ENCODE measurements around the gene APH1B.

DNA sequence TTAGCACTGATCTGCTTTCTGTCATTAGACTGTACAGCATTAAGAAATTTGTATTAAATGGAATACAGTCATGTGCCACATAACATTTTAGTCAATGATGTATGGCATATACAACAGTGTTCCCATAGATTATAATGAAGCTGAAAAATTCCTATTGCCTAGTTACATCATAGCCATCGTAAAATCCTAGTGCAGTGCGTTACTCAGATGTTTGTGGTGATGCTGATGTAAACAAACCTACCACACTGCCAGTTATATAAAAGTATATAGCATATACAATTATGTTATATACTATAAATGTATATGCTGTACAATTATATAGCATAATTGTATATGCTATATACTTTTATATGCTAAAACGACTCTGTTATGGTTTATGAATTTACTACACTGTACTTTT, 41.7 kb downstream of the APH1B start:
- TF ChIP-seq MXI1 (IDR thresholded peaks at IDR 0.05; ENCODE audit: borderline replicate concordance, low read depth, low read length) (no peak), RAD21 (IDR thresholded peaks at IDR 0.05; ENCODE audit: low read length) (no peak), RFX5 (IDR thresholded peaks at IDR 0.05; ENCODE audit: low read depth, low read length) (no peak), POLR2A (IDR thresholded peaks at IDR 0.05; ENCODE audit: low read depth, low read length) (no peak), SMC3 (IDR thresholded peaks at IDR 0.05; ENCODE audit: low read depth, low read length) (no peak), CHD1 (IDR thresholded peaks at IDR 0.05; ENCODE audit: low read depth, low read length) (no peak), MAZ (IDR thresholded peaks at IDR 0.05; ENCODE audit: borderline replicate concordance, low read depth, low read length) (no peak), FOS (IDR thresholded peaks at IDR 0.05; ENCODE audit: low read depth, low read length) (no peak), RCOR1 (IDR thresholded peaks at IDR 0.05; ENCODE audit: insufficient replicate concordance, low read length) (no peak), NFE2L2 (IDR thresholded peaks at IDR 0.05; ENCODE audit: low read depth, low read length) (no peak)
- TF ChIP-seq, protein P1, sequence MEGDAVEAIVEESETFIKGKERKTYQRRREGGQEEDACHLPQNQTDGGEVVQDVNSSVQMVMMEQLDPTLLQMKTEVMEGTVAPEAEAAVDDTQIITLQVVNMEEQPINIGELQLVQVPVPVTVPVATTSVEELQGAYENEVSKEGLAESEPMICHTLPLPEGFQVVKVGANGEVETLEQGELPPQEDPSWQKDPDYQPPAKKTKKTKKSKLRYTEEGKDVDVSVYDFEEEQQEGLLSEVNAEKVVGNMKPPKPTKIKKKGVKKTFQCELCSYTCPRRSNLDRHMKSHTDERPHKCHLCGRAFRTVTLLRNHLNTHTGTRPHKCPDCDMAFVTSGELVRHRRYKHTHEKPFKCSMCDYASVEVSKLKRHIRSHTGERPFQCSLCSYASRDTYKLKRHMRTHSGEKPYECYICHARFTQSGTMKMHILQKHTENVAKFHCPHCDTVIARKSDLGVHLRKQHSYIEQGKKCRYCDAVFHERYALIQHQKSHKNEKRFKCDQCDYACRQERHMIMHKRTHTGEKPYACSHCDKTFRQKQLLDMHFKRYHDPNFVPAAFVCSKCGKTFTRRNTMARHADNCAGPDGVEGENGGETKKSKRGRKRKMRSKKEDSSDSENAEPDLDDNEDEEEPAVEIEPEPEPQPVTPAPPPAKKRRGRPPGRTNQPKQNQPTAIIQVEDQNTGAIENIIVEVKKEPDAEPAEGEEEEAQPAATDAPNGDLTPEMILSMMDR (conservative IDR thresholded peaks at IDR 0.05; ENCODE audit: low read depth, low read length) = no peak
- TF ChIP-seq, protein P2, sequence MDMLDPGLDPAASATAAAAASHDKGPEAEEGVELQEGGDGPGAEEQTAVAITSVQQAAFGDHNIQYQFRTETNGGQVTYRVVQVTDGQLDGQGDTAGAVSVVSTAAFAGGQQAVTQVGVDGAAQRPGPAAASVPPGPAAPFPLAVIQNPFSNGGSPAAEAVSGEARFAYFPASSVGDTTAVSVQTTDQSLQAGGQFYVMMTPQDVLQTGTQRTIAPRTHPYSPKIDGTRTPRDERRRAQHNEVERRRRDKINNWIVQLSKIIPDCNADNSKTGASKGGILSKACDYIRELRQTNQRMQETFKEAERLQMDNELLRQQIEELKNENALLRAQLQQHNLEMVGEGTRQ (IDR thresholded peaks at IDR 0.05; ENCODE audit: low read depth, low read length) = no peak
- TF ChIP-seq, protein P3, sequence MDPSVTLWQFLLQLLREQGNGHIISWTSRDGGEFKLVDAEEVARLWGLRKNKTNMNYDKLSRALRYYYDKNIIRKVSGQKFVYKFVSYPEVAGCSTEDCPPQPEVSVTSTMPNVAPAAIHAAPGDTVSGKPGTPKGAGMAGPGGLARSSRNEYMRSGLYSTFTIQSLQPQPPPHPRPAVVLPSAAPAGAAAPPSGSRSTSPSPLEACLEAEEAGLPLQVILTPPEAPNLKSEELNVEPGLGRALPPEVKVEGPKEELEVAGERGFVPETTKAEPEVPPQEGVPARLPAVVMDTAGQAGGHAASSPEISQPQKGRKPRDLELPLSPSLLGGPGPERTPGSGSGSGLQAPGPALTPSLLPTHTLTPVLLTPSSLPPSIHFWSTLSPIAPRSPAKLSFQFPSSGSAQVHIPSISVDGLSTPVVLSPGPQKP (IDR thresholded peaks at IDR 0.05; ENCODE audit: borderline replicate concordance, low read depth, low read length) = no peak

Data from IMR-90 (cell line).